HL-60/S4 (cell line): ENCODE data around the gene DPH3.
"Not testable (repeated sequence)": the region's sequence is repeated elsewhere in the genome, so short reads cannot be mapped to it uniquely, and the experiment has no call there.

Experiments
- in situ Hi-C: fragments of 300-500 bp; cut with MboI; formaldehyde crosslinking; loops from 2 replicates; pipeline ENCODE4 v1.14.3; 2022; ENCODE audit warnings: low sequenced_read_pairs

Gene DPH3

DNA sequence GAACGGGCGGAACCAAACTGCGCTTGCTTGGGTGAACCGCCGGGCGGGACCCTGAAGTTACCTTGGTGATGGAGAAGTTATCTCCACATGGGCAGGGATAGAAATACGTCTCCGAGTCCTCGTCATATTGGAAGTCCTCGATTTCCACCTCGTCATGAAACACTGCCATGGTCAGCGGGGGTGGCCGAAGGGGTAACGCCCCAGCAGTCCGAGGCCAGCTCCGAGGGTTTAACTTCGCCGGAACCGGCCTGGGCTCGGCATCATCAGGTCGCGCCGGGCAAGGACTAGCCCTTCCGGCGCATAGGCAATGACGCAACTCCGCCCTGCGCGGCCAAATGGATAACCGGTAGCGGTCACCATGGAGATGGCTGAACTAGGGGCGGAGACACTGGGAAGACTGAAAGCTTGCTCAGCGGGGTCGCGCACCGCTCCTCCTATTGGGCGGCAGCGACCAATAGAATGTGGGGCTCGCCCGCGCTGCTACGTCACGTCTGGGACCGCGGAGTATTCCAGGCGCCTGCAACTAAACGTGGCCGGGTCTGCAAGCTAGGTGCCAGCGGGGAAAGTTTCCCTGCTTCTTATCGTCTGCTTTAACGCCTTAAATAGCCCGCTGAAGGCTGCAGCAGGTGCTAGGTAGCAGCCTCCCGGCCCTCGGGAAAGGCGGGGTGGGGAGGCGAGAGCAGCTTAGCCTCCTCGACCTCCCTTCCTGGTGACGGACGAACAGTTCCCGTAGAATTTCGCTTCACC lies at the start of gene DPH3, which contains the start of gene OXNAD1:
Gene DPH3, minus strand, starts transcription at position 236 of the 747 bp plus-strand sequence. Its CDS starts 67 bp downstream, at position 169.
Gene OXNAD1, plus strand, starts transcription at position 505 of the 747 bp plus-strand sequence. CDS start 5,741 bp downstream, outside the sequence.
- in situ Hi-C loops: no loop called here

DNA sequence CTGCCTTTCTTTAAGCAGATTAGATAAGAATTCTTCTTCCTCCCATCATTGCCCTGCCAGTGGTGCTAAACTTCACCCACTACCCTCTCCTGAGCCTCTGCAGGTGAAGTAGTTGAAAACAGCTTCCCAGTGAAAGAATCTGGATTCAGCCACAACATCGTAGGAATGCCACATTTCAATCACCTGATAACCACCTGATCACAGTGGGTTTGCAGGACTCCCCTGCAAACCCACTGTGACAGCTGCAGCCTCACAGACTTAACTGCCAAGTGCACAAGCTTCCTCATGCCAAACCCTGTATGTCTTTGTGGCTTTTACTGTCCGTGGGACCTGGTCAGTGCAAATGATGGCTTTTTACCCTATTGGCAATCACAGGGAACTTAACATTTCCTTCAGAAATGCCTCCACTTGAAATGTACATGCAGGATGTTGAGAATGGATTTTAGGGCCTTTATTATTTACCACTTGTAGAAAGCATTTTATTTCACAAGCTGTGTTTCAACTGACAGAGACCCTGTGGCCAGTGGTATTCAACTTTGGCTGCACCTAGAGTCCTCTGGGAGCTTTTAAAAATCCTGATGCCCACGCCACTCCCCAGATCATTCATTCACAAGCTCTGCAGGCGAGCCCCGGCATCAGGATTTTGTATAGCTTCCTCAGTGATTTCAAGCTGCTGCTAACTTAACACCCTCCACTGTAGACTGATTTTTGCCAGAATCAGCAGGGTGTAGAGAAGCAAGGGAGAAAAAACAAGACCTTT lies 49.3 kb upstream of the DPH3 start:
- in situ Hi-C loops: no loop called here

DNA sequence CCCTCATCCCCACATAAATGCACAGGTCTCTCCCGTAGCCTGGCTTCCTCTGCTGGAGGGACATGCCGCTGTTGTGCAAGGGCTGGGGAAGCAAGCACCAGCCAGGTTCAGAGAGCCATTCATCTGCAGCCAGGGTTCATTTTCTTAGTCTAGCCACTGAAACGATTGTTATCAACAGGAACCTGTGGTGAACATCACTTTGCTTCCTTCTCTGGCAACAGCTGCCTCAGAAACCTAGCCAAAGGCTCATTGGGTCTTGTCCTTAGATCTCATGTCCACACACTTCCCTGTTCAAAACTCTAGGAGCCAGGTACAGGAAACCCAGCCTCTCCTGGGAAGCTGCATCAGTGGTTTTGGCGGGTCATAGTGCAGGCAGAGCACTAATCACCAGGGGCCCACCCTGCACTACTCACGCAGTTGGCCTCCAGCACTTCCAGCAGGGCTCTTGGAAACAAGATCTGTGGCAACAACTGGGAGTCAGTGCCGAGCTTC lies 47.3 kb upstream of the DPH3 start:
- in situ Hi-C loops: no loop called here

DNA sequence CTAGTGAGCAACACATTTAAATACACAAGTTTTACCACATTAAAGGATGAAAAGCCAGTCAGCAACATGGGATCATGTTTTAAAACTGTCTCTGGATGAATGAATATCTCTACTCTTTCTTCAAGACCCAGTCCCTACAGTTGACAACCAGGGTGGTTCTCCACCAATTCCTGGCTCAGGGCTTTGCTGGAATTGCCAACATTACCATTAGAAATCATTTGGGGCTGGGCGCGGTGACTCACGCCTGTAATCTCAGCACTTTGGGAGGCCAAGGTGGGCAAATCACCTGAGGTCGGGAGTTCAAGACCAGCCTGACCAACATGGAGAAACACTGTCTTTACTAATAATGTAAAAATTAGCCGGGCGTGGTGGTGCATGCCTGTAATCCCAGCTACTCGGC lies 45.7 kb upstream of the DPH3 start:
- in situ Hi-C loops: not testable (repeated sequence)

DNA sequence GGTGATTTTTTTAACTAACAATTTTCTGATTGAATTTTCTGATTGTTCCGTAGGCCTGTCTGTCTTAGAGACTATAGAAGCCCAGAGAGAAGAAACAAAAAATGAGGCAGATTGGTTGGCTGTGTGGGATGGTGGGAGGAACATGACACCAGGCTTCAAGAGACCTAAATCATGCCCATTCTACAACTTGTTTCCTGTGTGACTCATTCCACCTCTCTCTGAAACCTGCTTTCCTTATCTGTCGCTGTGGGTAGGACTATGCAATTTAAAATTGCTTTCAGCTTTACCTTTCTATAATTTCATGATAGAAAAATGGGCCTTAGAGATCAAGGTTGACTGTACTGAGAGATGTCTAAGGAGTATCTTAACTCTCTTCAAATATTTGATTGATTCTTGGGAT lies 44.8 kb upstream of the DPH3 start:
- in situ Hi-C loops: no loop called here

DNA sequence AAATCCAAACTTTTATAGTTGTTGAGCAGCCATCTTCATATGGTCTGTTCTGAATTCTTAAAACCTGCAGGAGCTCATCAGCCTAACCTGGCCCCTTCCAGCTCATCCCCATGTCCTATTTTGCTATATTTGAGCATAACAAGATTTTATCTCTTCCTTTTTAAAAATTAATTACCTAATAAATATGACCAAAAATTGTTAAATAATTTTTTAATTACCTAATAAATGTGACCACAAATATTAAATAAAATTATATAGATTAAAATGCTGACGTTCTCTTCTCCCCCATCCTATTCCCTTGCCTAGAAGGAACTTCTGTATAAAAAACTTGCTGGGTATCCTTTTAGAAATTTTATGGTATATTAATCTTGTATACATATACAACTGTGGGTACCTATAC lies 44.0 kb upstream of the DPH3 start:
- in situ Hi-C loops: no loop called here

DNA sequence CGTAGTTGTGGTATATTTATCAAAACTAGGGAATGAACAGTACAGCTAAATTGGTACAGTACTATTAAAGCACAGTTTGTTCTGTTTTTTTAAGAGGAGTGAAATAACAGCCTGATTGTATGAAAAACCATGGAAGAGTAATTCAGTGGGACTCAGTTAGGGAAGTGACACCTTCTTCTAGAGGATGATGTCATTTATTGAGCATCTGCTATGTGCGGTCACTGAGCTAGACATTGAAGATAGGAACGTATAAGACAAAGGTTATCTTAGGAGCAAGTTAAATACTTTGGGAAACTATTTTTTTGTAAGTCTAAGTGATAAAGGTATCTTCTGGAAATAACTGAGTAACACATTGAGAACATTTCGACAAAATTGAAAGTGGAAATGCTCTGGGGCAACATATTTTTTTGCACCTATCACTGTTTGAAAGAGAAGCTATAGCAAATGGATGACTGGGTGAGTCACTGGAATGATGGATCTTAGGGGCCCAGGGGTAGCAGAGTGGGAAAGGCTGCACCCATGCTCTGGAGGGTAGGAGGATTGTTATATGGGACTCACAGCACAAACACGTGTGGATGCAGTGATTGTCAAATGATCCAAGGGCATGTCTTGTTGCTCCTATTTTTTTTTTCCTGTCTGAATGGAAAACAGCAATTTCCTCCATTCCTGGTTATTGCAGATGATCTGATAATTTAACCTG lies 43.2 kb upstream of the DPH3 start:
- in situ Hi-C loops: no loop called here

DNA sequence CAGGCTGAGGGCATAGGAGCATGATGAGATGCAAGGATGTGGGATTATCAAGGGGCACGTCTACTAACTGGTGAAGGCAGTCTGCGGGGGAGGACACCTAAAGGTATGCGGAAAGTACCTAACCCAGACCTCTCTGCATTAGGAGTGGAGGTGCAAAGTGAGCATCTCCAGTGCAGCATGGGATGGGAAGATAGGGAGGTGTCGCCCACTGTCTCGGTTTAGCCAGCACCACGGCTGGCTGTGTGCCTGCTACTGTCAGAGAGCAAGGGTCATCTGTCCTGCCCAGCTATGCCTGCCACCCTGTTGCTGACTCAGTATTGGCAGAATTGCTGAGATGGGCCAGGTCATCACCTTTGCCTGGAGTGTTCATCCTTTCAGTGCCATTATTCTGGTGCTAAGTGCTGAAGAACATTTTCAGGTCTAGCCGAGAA lies 40.4 kb upstream of the DPH3 start:
- in situ Hi-C loops: no loop called here

DNA sequence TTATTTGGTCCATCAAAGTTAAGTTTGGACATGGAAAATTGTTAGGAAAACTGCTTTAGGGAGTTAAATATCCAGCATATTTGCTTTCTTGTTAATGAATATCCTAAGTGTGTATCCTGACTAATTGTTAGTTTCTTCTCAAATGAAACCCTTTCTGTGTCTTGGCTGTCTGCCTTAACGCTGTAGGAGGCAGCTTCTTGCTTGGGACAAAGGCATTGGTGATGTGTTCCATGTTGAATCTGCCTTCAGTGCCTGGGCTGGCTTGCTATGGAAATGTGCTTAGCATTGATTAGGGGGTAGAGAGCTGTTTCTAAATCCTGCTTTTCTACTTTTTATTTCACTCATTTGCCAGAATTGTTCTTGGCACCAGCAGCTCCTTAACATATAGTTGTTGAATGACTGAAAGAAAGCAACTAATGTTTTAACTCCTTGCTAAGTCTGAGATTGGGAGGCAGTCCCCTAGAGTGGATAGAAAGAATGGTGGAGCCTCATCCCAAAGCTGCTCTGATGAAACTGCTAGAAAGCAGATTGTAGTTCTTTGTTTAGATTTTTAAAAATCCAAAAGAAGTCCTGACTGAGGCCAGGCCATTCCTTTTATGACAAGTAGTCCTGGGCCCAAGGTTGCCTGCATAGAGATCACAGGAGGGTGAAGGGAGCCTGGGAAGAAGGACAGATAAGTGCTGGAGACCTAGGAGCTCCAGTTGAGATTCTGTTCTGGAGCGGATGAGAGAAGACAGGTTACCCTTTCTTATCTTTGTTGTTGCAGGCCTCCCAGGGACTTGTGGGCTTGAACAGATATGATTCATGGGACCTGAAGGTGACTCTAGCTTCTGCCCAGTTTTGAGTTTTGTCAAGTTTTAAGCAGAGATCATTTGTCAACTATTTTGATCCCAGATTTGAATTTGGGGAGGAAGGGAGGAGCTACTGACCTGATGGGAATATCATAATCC lies 39.6 kb upstream of the DPH3 start:
- in situ Hi-C loops: no loop called here

DNA sequence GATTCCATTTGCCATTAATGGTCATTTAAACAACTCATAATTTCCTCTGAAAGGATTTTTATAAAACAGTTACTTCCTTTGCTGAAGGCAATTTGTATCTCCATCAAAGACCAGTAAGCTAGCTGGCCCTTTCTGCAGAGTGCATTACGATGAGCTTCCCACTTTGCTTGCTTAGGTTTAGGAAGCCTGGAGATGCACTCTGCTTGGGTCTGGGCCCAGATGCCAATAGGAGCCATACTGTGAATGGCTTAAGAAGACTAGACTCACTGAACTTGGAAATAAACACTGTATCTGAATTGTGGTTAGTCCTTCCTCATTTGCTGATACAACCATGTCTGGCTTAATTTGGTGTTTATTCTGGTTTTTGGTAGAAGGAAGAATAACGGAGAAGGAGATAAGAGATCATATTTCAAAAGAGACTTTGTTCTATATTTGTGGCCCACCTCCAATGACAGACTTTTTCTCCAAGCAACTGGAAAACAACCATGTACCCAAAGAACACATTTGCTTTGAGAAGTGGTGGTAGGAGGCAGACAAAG lies 38.4 kb upstream of the DPH3 start:
- in situ Hi-C loops: no loop called here

DNA sequence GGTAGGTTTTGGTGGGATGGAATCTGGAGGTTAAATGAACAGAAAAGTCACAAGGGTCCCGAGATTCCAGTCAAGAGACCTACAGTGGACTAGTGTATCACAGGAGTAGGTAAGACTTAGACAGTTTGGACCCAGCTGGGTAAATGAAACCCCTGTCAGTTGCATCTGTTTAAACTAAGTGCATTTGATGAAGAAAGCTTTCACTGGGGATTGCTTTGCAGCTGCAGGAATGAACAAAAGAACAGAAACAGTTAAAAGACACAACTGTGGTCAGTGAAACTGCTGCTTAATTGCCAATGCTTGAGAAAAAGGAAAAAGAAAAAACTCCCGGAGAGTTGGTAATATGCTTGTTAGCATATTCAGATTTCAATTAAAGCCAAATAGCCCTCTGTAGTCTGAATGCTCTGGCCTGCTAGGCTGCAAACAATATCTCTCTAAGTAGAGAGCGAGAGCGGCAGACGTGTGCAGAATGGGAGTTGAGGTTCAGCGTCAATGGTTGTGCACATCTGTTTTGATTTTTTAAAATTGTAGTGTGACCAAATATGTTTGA lies 37.4 kb upstream of the DPH3 start:
- in situ Hi-C loops: no loop called here

DNA sequence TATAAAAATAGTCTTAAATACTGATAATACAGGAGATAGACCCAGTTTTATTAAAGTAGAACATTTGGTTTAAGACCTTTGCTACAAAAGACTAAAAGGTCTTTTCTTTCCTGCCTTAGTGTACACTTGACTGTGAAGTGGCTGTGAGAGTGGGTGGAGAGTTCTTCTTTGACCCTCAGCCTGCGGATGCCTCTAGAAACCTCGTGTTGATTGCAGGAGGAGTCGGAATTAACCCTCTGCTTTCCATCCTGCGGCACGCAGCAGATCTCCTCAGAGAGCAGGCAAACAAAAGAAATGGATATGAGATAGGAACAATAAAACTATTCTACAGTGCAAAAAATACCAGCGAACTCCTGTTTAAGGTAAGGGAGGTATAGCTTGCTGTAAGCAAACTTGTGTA lies 36.8 kb upstream of the DPH3 start:
- in situ Hi-C loops: no loop called here

DNA sequence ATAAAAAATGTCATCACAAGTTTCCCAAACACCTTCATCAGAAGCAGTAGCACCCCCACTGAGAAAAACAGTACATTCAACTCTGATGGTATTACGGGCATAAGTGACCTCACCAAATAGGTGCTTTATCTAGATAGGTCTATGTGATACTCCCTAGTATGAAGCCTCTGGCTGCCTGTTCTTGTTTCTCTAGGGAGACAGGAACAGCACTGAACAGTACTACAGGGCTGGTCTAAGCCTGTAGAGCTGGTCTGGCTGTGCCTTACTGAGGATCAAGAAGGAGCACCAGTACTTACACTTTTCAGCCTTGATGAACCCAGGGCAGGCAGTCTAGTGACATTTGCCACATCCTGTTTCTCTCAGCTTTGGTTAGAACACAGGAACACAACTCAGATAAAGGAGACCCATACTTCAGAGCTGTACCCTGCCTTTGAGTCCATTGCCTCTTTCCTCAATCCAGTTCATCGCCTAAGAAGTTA lies 36.2 kb upstream of the DPH3 start:
- in situ Hi-C loops: no loop called here

DNA sequence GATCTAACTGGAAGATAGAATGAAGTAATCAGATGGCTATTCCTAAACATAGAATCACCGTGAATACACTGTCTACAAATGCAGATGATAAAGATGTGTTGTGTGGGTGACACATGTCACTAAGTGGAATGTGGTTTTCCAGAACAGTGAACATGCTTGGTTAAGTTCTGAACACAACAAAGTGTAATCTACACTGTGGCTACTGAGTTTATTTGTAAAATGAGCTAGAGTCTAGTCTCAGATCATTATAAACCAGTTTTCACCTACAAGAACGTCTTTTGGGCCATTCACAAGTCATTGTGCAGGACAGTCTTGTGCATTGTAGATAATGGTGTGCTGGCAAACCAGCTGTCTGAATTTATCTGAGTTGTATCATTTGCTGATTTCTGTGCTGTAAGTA lies 35.6 kb upstream of the DPH3 start:
- in situ Hi-C loops: no loop called here

DNA sequence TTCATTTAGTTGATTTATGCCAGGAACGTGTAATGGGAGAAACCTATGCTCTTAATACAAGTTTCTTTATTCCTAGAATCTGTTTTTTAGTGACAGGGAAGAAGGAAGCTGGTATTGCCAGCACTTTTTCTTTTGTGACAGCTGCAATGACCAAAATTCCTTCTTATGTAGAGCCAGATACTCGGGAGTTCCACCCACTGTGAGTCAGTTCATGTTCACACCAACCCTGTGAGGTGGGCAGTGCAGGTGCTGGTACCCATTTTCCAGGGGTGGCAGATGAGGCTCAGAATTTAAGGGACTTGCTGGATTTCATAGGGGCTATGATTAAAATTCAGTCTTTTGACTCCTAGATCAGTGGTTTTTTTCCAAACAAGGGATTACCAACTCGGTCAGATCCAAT lies 35.0 kb upstream of the DPH3 start:
- in situ Hi-C loops: loop anchor here (25.0 kb wide), 1 partner anchor 938 kb away; no protein-coding TSS in a partner anchor

DNA sequence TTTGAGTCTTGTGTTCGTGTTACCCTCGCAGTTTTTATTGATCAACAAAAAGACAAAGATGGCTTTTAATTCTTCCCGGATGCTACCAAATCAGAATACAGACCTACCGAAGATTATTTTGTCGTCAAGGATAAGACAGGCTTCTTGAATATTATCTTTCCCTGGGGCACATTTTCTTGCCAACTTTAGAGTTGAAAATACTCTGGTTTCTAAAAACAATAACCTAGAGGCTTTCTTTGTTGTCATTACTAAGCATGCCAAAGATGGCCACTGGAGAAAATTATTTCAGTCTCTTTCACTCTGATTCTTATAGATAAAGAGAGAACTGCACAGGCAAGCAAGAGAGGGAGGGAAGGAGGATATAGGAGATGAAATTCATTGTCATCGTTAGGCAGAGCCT lies 34.1 kb upstream of the DPH3 start:
- in situ Hi-C loops: loop anchor here (25.0 kb wide), 1 partner anchor 938 kb away; no protein-coding TSS in a partner anchor

DNA sequence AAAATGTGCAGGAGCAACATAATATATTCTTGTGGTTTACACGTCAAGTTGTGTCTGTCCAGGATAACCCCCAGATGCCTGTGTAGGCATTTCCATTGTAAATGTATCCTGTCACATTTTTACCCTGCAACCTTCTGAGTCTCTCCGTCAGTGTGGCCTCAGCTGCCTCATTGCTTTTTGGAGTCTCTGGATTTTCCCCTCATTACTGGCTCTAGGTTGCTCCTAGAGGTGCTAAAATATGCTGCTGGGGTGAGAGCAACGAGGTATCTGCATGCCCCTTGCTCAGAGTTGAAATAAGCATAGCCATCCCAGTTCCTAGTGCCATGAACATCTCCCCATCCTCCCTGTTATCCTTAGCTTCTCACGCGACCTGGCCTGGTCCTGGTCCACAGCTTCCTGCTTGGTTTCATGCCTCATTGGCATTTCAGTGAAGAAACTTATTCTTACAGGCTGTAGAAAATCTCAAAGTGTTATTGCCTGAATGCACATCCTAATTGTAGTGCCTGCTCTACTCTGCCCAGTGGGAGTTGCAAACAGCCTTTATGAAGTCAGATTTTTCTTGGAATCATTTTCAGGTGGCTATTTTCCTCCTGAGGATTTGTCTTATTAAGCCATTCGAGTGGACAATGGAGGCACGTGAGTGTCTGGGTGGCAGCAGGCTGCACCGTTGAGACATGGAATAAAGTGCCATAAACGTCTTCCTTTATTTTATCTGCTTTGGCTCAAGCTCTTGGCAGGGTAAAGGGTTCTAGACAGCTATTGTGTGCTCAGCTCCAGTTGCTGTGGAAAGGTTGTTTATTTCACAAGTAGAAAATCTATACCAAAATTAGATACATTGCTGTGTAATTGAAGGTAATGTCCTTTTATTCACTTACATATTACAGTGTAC lies 33.5 kb upstream of the DPH3 start:
- in situ Hi-C loops: loop anchor here (25.0 kb wide), 1 partner anchor 939 kb away; no protein-coding TSS in a partner anchor

DNA sequence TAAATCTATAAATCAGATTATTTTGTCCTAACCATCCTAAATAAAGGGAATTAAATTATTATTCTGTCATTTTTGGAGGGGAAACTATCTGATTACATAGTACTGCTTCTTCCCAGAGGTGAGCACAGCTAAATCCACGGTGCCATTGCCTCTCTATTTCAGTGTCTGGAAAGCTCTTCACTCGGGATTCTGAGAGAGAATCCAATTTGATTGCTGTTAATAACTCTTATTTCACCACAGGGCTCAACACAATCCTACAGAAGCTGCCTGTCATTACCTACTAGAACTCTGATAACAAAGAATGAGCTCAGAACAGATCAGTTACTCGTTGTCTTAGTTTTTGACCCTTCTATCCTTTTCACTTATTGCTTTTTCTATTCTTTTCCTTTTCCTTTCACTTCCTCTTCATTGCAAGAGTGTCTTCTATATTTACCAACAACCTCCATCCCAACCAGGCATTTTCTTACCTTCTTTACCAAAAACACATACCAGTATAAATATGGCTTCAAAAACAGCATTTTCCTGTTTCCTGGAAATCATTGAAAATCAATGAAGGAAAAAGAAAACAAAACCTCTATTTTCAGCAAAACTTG lies 30.7 kb upstream of the DPH3 start:
- in situ Hi-C loops: loop anchor here (25.0 kb wide), 1 partner anchor 942 kb away; no protein-coding TSS in a partner anchor
